ENCODE measurements around the gene PCSK4. TPM values are rescaled to one million over a fixed set of nuclear protein-coding genes. Genes with fewer than 3 reads are reported as not detected.
A peak's percentile ranks its signal among the peaks of the same experiment; 100 is the strongest.

PCSK4 gene
- total RNA-seq, 1 experiment from 2014 or later: 7.2 TPM

- no peak for TF ChIP-seq EZH2 (IDR thresholded peaks at IDR 0.05; ENCODE audit: borderline replicate concordance, low read depth, low read length, poor library complexity, severe bottlenecking)
- TF ChIP-seq CTCF (conservative IDR thresholded peaks at IDR 0.05; ENCODE audit: low read depth, low read length): no peak
- peaks cover 19% of the 10 kb centered on the region for H3K4me1 ChIP-seq (ENCODE audit: insufficient read depth, low read length, poor library complexity, severe bottlenecking)
- H3K4me3 ChIP-seq (ENCODE audit: low read depth, low read length, poor library complexity, severe bottlenecking): peak overlapping the region; percentile 85
- H3K36me3 ChIP-seq (ENCODE audit: insufficient read depth, low read length, poor library complexity, severe bottlenecking): peaks cover 52% of the 10 kb centered on the region
- intact Hi-C loops (cut with micrococcal nuclease; ENCODE audit: unreplicated experiment): no loop called here
- ChIA-PET POLR2A (ENCODE audit: low non-redundant PET) (no interaction called here), CTCF (no interaction called here)
- BruUV-seq (replicated peaks): no TSS peak
- DNase-seq (ENCODE audit: low spot score): no peak
- H3K27me3 ChIP-seq (replicated peaks; ENCODE audit: insufficient read depth, low read depth, low read length, poor library complexity): no peaks in the 10 kb centered on the region
- no peaks in the 10 kb centered on the region for H3K9me3 ChIP-seq (ENCODE audit: low read depth, low read length, poor library complexity, severe bottlenecking)
- H3K27ac ChIP-seq (ENCODE audit: low read depth, low read length, poor library complexity, severe bottlenecking): peak overlapping the region; percentile 94
These were observed 51.2 kb downstream of the PCSK4 start for GRCh38 chr19:1438933-1439354.

GRCh38 chr19:1438035-1438932, 51.9 kb downstream of the PCSK4 start, which contains the start of gene RPS15:
RPS15 (plus strand) TSS chr19:1438396; CDS start chr19:1438426, 30 bp downstream.
- H3K27me3 ChIP-seq (replicated peaks; ENCODE audit: insufficient read depth, low read depth, low read length, poor library complexity): no peaks in the 10 kb centered on the region
- peaks cover 15% of the 10 kb centered on the region for H3K4me1 ChIP-seq (ENCODE audit: insufficient read depth, low read length, poor library complexity, severe bottlenecking)
- CTCF ChIA-PET: interaction anchor here (0.7 kb wide), 1 partner anchor 9 kb away, joined by 3 read pairs; no protein-coding TSS in a partner anchor
- BruUV-seq (replicated peaks): TSS peak; percentile 67
- peak; percentile 97 for TF ChIP-seq CTCF (conservative IDR thresholded peaks at IDR 0.05; ENCODE audit: low read depth, low read length)
- no peak for TF ChIP-seq EZH2 (IDR thresholded peaks at IDR 0.05; ENCODE audit: borderline replicate concordance, low read depth, low read length, poor library complexity, severe bottlenecking)
- POLR2A ChIA-PET (ENCODE audit: low non-redundant PET): interaction anchor here (1.0 kb wide), 1 partner anchor 20 kb away, joined by 4 read pairs; no protein-coding TSS in a partner anchor
- H3K27ac ChIP-seq (ENCODE audit: low read depth, low read length, poor library complexity, severe bottlenecking): peak within 1 kb of the TSS; percentile 94
- peak; percentile 96 for DNase-seq (ENCODE audit: low spot score)
- intact Hi-C loops (cut with micrococcal nuclease; ENCODE audit: unreplicated experiment): no loop called here
- peaks cover 57% of the 10 kb centered on the region for H3K36me3 ChIP-seq (ENCODE audit: insufficient read depth, low read length, poor library complexity, severe bottlenecking)
- H3K4me3 ChIP-seq (ENCODE audit: low read depth, low read length, poor library complexity, severe bottlenecking): peak within 1 kb of the TSS; percentile 85
- H3K9me3 ChIP-seq (ENCODE audit: low read depth, low read length, poor library complexity, severe bottlenecking): no peaks in the 10 kb centered on the region

GRCh38 chr19:1437609-1438008, 52.5 kb downstream of the PCSK4 start:
- TF ChIP-seq EZH2 (IDR thresholded peaks at IDR 0.05; ENCODE audit: borderline replicate concordance, low read depth, low read length, poor library complexity, severe bottlenecking): no peak
- TF ChIP-seq CTCF (conservative IDR thresholded peaks at IDR 0.05; ENCODE audit: low read depth, low read length): no peak
- intact Hi-C loops (cut with micrococcal nuclease; ENCODE audit: unreplicated experiment): no loop called here
- Histone ChIP-seq H3K4me3 (ENCODE audit: low read depth, low read length, poor library complexity, severe bottlenecking) (peak overlapping the region; percentile 85), H3K9me3 (ENCODE audit: low read depth, low read length, poor library complexity, severe bottlenecking) (no peaks in the 10 kb centered on the region), H3K36me3 (ENCODE audit: insufficient read depth, low read length, poor library complexity, severe bottlenecking) (peaks cover 61% of the 10 kb centered on the region), H3K27ac (ENCODE audit: low read depth, low read length, poor library complexity, severe bottlenecking) (peak overlapping the region; percentile 94), H3K27me3 (replicated peaks; ENCODE audit: insufficient read depth, low read depth, low read length, poor library complexity) (no peaks in the 10 kb centered on the region), H3K4me1 (ENCODE audit: insufficient read depth, low read length, poor library complexity, severe bottlenecking) (peaks cover 15% of the 10 kb centered on the region)
- DNase-seq (ENCODE audit: low spot score): no peak
- no TSS peak for BruUV-seq (replicated peaks)
- POLR2A ChIA-PET (ENCODE audit: low non-redundant PET): interaction anchor here (1.0 kb wide), 1 partner anchor 19 kb away, joined by 4 read pairs; no protein-coding TSS in a partner anchor
- CTCF ChIA-PET: interaction anchor here (0.7 kb wide), 1 partner anchor 10 kb away, joined by 3 read pairs; no protein-coding TSS in a partner anchor
